MG63 (cell line): Measurements from ENCODE around the gene ACAD8. TPM values are rescaled to one million over a fixed set of nuclear protein-coding genes. Genes with fewer than 3 reads are reported as not detected.

Experiments used
- DNase-seq: peaks from one replicate; pipeline ENCODE4 v3.0.0-alpha.2; 2020
- H3K27me3 ChIP-seq: fragments of 250-450 bp; sonication (Bioruptor Pico); 2 replicates; pipeline ENCODE4 v1.5.1; 2020; ENCODE audit warnings: mild to moderate bottlenecking, moderate library complexity
- H3K36me3 ChIP-seq: fragments of 250-450 bp; sonication (Bioruptor Pico); 2 replicates; pipeline ENCODE4 v1.5.1; 2020; ENCODE audit warnings: mild to moderate bottlenecking, moderate library complexity
- H3K4me3 ChIP-seq: fragments of 250-450 bp; sonication (Bioruptor Pico); 2 replicates; pipeline ENCODE4 v1.5.1; 2020; ENCODE audit warnings: mild to moderate bottlenecking, moderate library complexity
- H3K9me3 ChIP-seq: fragments of 250-450 bp; sonication (Bioruptor Pico); 2 replicates; pipeline ENCODE4 v1.5.1; 2020; ENCODE audit warnings: mild to moderate bottlenecking, moderate library complexity
- total RNA-seq: library from RNA; depleted of rRNA; stranded (reverse); fragments of >200 nt; shearing (Covaris generic); gene quantifications from 2 replicates; pipeline ENCODE4 v1.2.3, GENCODE V29; 2014; ENCODE audit warnings: low replicate concordance; rRNA removed

ACAD8 gene
- total RNA-seq, 1 experiment from 2014 or later = 12.3 TPM

DNA sequence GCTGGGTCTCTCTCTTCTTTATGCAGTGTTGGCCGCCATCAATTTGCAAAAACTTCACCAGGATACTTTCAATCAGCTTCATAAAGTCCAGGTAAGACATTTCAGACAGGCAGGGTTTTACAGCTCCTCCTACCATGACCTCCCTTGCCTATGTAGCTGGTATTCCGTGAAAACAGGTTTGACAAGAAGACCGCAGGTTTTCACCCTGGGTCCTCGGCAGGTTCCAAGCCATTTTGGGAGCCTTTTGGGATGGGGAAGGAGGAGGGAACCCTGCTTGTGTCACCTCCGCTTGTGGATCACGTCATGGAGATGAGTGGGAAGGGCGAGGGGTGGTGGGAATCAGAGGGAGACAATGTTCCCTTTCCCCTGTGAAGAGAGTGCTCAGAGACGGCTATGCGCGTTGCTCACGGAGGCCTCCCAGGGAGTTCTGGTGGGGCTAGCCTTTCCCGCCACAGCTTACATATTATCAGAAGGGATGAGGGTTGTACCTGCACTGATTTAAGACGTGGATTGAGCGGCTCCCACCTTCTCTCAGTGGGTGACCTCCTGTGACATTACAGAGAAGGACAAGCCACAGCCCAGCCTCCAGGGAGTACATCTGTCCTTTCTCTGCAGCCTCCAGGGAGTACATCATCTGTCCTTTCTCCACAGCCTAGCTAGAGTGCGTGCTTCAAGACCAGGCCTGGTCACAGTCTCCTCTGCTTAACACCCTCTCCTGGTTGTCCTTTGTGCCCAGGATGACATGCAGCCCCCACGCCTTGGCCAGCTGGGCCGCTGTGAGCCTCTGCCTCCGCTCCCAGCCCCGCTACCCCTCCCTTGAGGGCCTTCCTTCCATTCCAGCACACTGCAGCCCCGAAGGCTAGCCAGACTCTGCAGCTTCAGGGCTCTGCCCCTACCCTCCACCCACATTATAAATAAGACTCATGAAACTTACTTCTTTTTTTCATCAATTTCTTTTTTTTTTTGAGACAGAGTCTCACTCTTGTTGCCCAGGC lies 40.0 kb downstream of the ACAD8 start:
- DNase-seq = no peak
- Histone ChIP-seq H3K4me3 (no peak overlapping the region), H3K36me3 (no peaks in the 10 kb centered on the region), H3K27me3 (no peaks in the 10 kb centered on the region), H3K9me3 (no peaks in the 10 kb centered on the region)

DNA sequence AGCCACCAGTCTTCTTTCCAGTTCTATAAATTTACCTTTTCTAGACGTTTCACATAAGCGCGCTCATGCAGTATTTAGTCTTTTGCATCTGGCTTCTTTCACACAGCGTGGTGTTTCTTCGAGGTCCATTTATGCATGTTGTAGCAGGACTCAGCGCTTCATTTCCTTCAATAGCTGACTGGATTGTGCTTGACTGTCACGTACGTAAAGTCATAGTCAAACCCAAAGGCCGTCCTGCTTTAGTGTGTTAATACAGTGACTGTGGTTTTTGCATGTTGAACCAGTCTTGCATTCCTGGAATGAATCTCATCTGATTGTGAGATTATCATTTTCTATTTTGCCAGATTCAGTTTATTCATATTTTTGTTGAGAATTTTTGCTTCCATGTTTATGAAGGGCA lies 41.3 kb downstream of the ACAD8 start:
- DNase-seq = no peak
- Histone ChIP-seq H3K9me3 (no peaks in the 10 kb centered on the region), H3K27me3 (no peaks in the 10 kb centered on the region), H3K36me3 (no peaks in the 10 kb centered on the region), H3K4me3 (no peak overlapping the region)

DNA sequence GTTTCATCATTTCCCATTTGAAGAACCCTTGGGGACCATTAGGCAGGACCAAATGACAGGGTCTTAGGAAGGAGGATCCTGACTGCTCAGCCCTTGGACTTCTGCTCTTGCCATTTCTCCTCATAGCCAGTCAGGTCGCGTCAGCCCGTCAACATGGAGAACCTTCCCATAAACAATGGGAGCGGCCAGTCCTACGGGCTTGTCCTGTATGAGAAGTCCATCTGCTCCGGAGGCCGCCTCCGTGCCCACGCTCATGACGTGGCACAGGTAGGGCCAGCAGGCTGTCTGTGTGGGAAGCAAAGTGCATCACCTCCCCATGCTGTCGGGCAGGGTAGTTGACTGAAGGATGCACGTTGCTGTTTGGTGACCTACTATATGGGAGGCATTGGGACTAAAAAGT lies 58.9 kb downstream of the ACAD8 start:
- peaks cover 2% of the 10 kb centered on the region; the same call in 1 of the 2 replicates for H3K27me3 ChIP-seq
- no peak overlapping the region for H3K4me3 ChIP-seq
- no peaks in the 10 kb centered on the region for H3K36me3 ChIP-seq
- DNase-seq = no peak
- H3K9me3 ChIP-seq = no peaks in the 10 kb centered on the region

DNA sequence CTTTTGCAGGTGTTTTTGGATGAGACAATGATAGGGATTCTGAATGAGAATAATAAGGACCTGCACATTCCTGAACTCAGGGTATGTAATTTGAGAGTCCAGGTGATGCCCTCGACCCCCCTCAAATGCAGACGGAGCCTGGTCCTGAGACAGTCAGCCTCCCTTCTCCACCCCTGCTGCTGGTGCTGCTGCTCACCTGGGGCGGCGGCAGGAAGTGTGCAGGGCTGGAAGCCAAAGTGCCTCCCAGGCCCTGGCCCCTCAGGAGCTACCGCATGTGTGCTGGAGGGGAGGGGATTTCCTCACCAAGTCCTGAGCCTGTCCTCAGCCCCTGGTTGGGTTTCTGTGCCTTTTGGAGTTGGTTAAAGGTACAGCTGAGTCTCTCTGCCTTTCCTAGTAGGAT lies 59.4 kb downstream of the ACAD8 start:
- no peak for DNase-seq
- H3K36me3 ChIP-seq = no peaks in the 10 kb centered on the region
- H3K9me3 ChIP-seq = no peaks in the 10 kb centered on the region
- no peak overlapping the region for H3K4me3 ChIP-seq
- peaks cover 2% of the 10 kb centered on the region; the same call in 1 of the 2 replicates for H3K27me3 ChIP-seq

DNA sequence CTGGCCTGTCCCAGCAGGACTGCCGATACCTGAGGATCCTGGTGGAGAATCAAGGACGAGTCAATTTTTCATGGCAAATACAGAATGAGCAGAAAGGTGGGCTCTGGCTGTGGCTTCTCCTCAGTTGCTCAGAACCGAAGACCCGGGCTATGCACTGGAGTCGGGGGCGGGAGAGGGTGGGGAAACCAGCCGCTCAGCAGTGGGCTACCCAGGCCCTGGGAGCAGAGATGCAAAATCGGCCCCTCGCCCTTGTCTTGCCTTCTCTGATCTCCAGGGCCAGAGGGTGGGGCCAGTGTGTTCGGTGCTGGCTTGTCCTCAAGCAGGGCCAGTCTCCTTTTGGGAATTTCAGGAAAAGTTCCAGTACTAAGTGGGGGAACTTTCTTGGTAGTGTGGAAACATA lies 60.0 kb downstream of the ACAD8 start:
- peaks cover 2% of the 10 kb centered on the region; the same call in 1 of the 2 replicates for H3K27me3 ChIP-seq
- no peak for DNase-seq
- H3K36me3 ChIP-seq = no peaks in the 10 kb centered on the region
- no peak overlapping the region for H3K4me3 ChIP-seq
- no peaks in the 10 kb centered on the region for H3K9me3 ChIP-seq

DNA sequence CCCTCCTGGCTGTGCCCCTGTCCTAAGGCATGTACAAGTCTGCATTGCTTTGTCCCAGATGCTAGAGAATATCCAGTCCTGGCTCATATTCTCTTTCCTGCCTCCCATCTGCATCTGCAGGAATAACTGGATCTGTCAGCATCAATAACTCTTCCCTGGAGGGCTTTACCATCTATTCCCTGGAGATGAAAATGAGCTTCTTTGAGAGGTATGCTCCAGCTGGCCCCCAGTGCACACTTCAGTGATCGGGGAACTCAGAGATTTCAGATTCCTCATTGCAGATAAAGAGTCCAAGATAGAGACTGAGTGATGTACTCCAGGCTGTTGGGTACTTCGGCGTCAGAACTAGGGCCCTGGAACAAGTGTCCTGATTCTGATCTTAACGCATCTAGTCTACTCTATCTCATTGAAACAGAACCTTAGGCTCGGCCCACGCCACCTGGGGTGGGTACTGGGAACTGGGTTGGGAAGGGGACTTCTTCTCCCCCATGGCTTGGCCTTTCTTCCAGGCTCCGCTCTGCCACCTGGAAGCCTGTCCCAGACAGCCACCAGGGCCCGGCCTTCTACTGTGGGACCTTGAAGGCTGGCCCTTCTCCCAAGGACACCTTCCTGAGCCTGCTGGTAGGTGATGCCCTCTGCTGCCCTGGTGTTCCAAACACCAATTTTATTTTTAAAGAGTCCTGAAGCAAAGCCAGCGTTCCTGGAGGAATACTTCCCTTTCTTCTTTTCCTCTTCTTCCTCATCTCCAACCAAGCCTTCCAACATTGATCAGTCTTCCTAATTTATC lies 60.6 kb downstream of the ACAD8 start:
- peaks cover 2% of the 10 kb centered on the region; the same call in 1 of the 2 replicates for H3K27me3 ChIP-seq
- no peaks in the 10 kb centered on the region for H3K36me3 ChIP-seq
- H3K9me3 ChIP-seq = no peaks in the 10 kb centered on the region
- H3K4me3 ChIP-seq = no peak overlapping the region
- DNase-seq = no peak

Other genes starting within 250 kb of the ACAD8 start
- gene JAM3, start 184.5 kb upstream of the ACAD8 start, total RNA-seq = 5.7 and 5.8 TPM in 2 replicates
- gene NCAPD3, start 29.6 kb upstream of the ACAD8 start, total RNA-seq = 34.4 and 43.9 TPM in 2 replicates
- 33.0 and 37.6 TPM in 2 replicates for gene VPS26B, start 28.9 kb upstream of the ACAD8 start, total RNA-seq
- 32.7 and 43.3 TPM in 2 replicates for gene THYN1, start 216 bp upstream of the ACAD8 start, total RNA-seq
- gene GLB1L3, start 22.8 kb downstream of the ACAD8 start, total RNA-seq = not detected in 2 replicates
- 11.6 and 15.0 TPM in 2 replicates for gene GLB1L2, start 78.4 kb downstream of the ACAD8 start, total RNA-seq
- 0.43 TPM in 1 of 2 replicates, not detected in the other for gene B3GAT1, start 158.7 kb downstream of the ACAD8 start, total RNA-seq